H9 (cell line): ENCODE results near the gene AHSG. TPM values are rescaled to one million over a fixed set of nuclear protein-coding genes. Genes with fewer than 3 reads are reported as not detected.

Source experiments
- DNase-seq: peaks from one replicate; pipeline ENCODE4 v3.0.0-alpha.2; 2017
- H2AFZ ChIP-seq: one replicate; pipeline ENCODE4 v1.6.1; 2013; ENCODE audit warnings: mild to moderate bottlenecking, low read length, control low read depth, moderate library complexity
- H2AK5ac ChIP-seq: 2 replicates; pipeline ENCODE4 v1.6.1; 2013; ENCODE audit warnings: low read length, control low read depth, mixed read lengths; ENCODE audit not compliant: insufficient read length
- H2BK120ac ChIP-seq: one replicate; pipeline ENCODE4 v1.6.1; 2013; ENCODE audit warnings: low read depth, mild to moderate bottlenecking, low read length, control low read depth, inconsistent platforms; ENCODE audit not compliant: poor library complexity, severe bottlenecking
- H2BK12ac ChIP-seq: 2 replicates; pipeline ENCODE4 v1.6.1; 2013; ENCODE audit warnings: low read length, control low read depth, mixed read lengths, low read depth; ENCODE audit not compliant: insufficient read length
- H2BK15ac ChIP-seq: 2 replicates; pipeline ENCODE4 v1.6.1; 2013; ENCODE audit warnings: low read depth, low read length, control low read depth
- H2BK20ac ChIP-seq: one replicate; pipeline ENCODE4 v1.6.1; 2013; ENCODE audit warnings: low read depth, mild to moderate bottlenecking, low read length, control low read depth, inconsistent platforms; ENCODE audit not compliant: poor library complexity, severe bottlenecking
- H2BK5ac ChIP-seq: 2 replicates; pipeline ENCODE4 v1.6.1; 2013; ENCODE audit warnings: low read length, control low read depth, mixed read lengths; ENCODE audit not compliant: insufficient read length
- H3K14ac ChIP-seq: 2 replicates; pipeline ENCODE4 v1.6.1; 2013; ENCODE audit warnings: low read length, control low read depth; ENCODE audit not compliant: insufficient read depth
- H3K18ac ChIP-seq: 2 replicates; pipeline ENCODE4 v1.6.1; 2013; ENCODE audit warnings: low read depth, mild to moderate bottlenecking, mixed read lengths, low read length, control low read depth; ENCODE audit not compliant: insufficient read length
- H3K23ac ChIP-seq: 2 replicates; pipeline ENCODE4 v1.6.1; 2013; ENCODE audit warnings: low read length, control low read depth, mixed read lengths, low read depth; ENCODE audit not compliant: insufficient read length
- H3K23me2 ChIP-seq: 2 replicates; pipeline ENCODE4 v1.6.1; 2013; ENCODE audit warnings: low read depth, mild to moderate bottlenecking, mixed read lengths, low read length, control low read depth; ENCODE audit not compliant: insufficient read length, poor library complexity, severe bottlenecking
- H3K27ac ChIP-seq: 2 replicates; pipeline ENCODE4 v1.5.1; 2013; ENCODE audit warnings: low read length, control low read depth, mixed read lengths, low read depth; ENCODE audit not compliant: insufficient read length
- H3K27me3 ChIP-seq: 2 replicates; pipeline ENCODE4 v1.6.1; 2013; ENCODE audit warnings: low read length, control low read depth, inconsistent platforms; ENCODE audit not compliant: insufficient read depth
- H3K4ac ChIP-seq: 2 replicates; pipeline ENCODE4 v1.6.1; 2013; ENCODE audit warnings: low read depth, mild to moderate bottlenecking, control low read depth, inconsistent platforms, low read length, moderate library complexity
- H3K4me1 ChIP-seq: 2 replicates; pipeline ENCODE4 v1.6.1; 2013; ENCODE audit warnings: low read length, control low read depth, inconsistent platforms; ENCODE audit not compliant: insufficient read depth
- H3K4me2 ChIP-seq: 2 replicates; pipeline ENCODE4 v1.6.1; 2013; ENCODE audit warnings: low read length, control low read depth, mixed read lengths; ENCODE audit not compliant: insufficient read length, insufficient read depth
- H3K56ac ChIP-seq: 2 replicates; pipeline ENCODE4 v1.6.1; 2013; ENCODE audit warnings: low read depth, mild to moderate bottlenecking, mixed read lengths, low read length, control low read depth; ENCODE audit not compliant: insufficient read length
- H3K79me1 ChIP-seq: 2 replicates; pipeline ENCODE4 v1.6.1; 2013; ENCODE audit warnings: low read depth, mild to moderate bottlenecking, moderate library complexity, low read length, control low read depth, inconsistent platforms; ENCODE audit not compliant: insufficient read depth, poor library complexity, severe bottlenecking
- H3K79me2 ChIP-seq: 2 replicates; pipeline ENCODE4 v1.6.1; 2013; ENCODE audit warnings: low read length, control low read depth, inconsistent platforms; ENCODE audit not compliant: insufficient read depth
- H3K9ac ChIP-seq: 2 replicates; pipeline ENCODE4 v1.6.1; 2013; ENCODE audit warnings: low read length, control low read depth, mixed read lengths; ENCODE audit not compliant: insufficient read length; ENCODE audit errors: extremely low read depth
- H3K9me3 ChIP-seq: one replicate; pipeline ENCODE4 v1.6.1; 2013; ENCODE audit warnings: low read depth, low read length, inconsistent platforms; ENCODE audit not compliant: control insufficient read depth
- H3T11ph ChIP-seq: one replicate; pipeline ENCODE4 v1.6.1; 2013; ENCODE audit warnings: mild to moderate bottlenecking, low read length, control low read depth, inconsistent platforms
- H4K20me1 ChIP-seq: one replicate; pipeline ENCODE4 v1.6.1; 2013; ENCODE audit not compliant: control insufficient read depth, insufficient read length, insufficient read depth
- H4K5ac ChIP-seq: 2 replicates; pipeline ENCODE4 v1.6.1; 2013; ENCODE audit warnings: low read depth, mild to moderate bottlenecking, mixed read lengths, low read length, control low read depth; ENCODE audit not compliant: insufficient read length
- H4K8ac ChIP-seq: replicated peaks from 2 replicates; pipeline ENCODE4 v1.6.1; 2013; ENCODE audit warnings: low read length, control low read depth, mixed read lengths, low read depth; ENCODE audit not compliant: insufficient read length
- H4K91ac ChIP-seq: 2 replicates; pipeline ENCODE4 v1.6.1; 2013; ENCODE audit warnings: low read depth, mild to moderate bottlenecking, moderate library complexity, mixed read lengths, low read length, control low read depth; ENCODE audit not compliant: insufficient read length
- H3K27ac Mint-ChIP-seq, 3 experiments: 2 replicates in 2 of 3; 3 replicates in 1 of 3; pipeline ENCODE4 v1.8.0; 2020 to 2021; ENCODE audit warnings: mixed read lengths in 3 of 3, mild to moderate bottlenecking in 1 of 3, moderate library complexity in 1 of 3
- H3K27me3 Mint-ChIP-seq: 2 replicates; pipeline ENCODE4 v1.8.0; 2021; ENCODE audit warnings: low read depth, mild to moderate bottlenecking, moderate library complexity, mixed read lengths
- H3K36me3 Mint-ChIP-seq, 3 experiments: 2 replicates in 2 of 3; 3 replicates in 1 of 3; pipeline ENCODE4 v1.8.0; 2020 to 2021; ENCODE audit warnings: low read depth in 3 of 3, mixed read lengths in 3 of 3; ENCODE audit not compliant: insufficient read depth in 1 of 3
- H3K4me1 Mint-ChIP-seq, 2 experiments: 2 replicates each; pipeline ENCODE4 v1.8.0; 2020; ENCODE audit warnings: mixed read lengths in 2 of 2
- H3K4me3 Mint-ChIP-seq, 2 experiments: 2 replicates in 1 of 2; 3 replicates in 1 of 2; pipeline ENCODE4 v1.8.0; 2020 to 2021; ENCODE audit warnings: mild to moderate bottlenecking in 2 of 2, mixed read lengths in 2 of 2, moderate library complexity in 1 of 2
- H3K9me3 Mint-ChIP-seq, 2 experiments: 2 replicates in 1 of 2; 3 replicates in 1 of 2; pipeline ENCODE4 v1.8.0; 2020; ENCODE audit warnings: mild to moderate bottlenecking in 2 of 2, mixed read lengths in 2 of 2, moderate library complexity in 1 of 2
- CTCF ChIP-seq: fragments of 200-600 bp; sonication (generic); conservative IDR thresholded peaks from 3 replicates; pipeline ENCODE4 v1.8.0; 2021; ENCODE audit warnings: antibody characterized with exemption, mild to moderate bottlenecking
- WGBS: extraction: QIAGEN DNeasy Blood & Tissue Kit; methylation state at CpG from one replicate; pipeline ENCODE4 v1.1.7; 2013; ENCODE audit warnings: missing lambda C conversion rate, low lambda C conversion rate, mixed read lengths; ENCODE audit not compliant: insufficient read length; ENCODE audit errors: extremely low coverage; 5-methylcytosine and 5-hydroxymethylcytosine counted together
- total RNA-seq: library from RNA; stranded (reverse); gene quantifications from 2 replicates; pipeline ENCODE4 v1.2.1, GENCODE V29; 2021

The AHSG gene
- total RNA-seq, 1 experiment from 2014 or later, result not detected

GRCh38 chr3:186569779-186570095, 43.1 kb upstream of the AHSG start:
- peak overlapping the region; percentile 5 to 98 (median 91); a peak in 6 of 7 replicates for H3K27ac Mint-ChIP-seq
- Histone ChIP-seq H3K56ac (no peak overlapping the region), H3K9me3 (no peaks in the 10 kb centered on the region), H4K91ac (no peak overlapping the region), H3K4me1 (no peaks in the 10 kb centered on the region), H3K79me2 (peaks cover 5% of the 10 kb centered on the region; the same call in 1 of the 2 replicates), H3K18ac (peak overlapping the region; percentile 86), H2BK120ac (no peak overlapping the region), H3K23ac (no peak overlapping the region), H3K79me1 (no peaks in the 10 kb centered on the region), H3K27ac (peak overlapping the region; percentile 64), H3T11ph (no peak overlapping the region), H3K4ac (no peak overlapping the region), H3K4me2 (peak overlapping the region; percentile 99), H3K23me2 (peaks cover 10% of the 10 kb centered on the region), H2BK15ac (no peak overlapping the region), H2BK20ac (no peak overlapping the region), H2BK12ac (no peak overlapping the region), H3K9ac (peak overlapping the region; percentile 94), H3K14ac (peak overlapping the region; percentile 89; the same call in 1 of the 2 replicates), H2BK5ac (no peak overlapping the region), H3K27me3 (no peaks in the 10 kb centered on the region), H2AK5ac (no peak overlapping the region), H4K8ac (no peak overlapping the region), H2AFZ (no peak overlapping the region), H4K20me1 (peaks cover 3% of the 10 kb centered on the region), H4K5ac (no peak overlapping the region)
- no peaks in the 10 kb centered on the region for H3K9me3 Mint-ChIP-seq
- peak overlapping the region; percentile 89 to 92 for H3K4me3 Mint-ChIP-seq
- no peak for DNase-seq
- WGBS, result no CpG with 5 or more reads among the region's 7 CpGs
- no peaks in the 10 kb centered on the region for H3K27me3 Mint-ChIP-seq
- H3K4me1 Mint-ChIP-seq, result peaks cover 22 to 28% of the 10 kb centered on the region in 2 experiments
- TF ChIP-seq CTCF, result no peak
- peaks cover 7 to 23% (median 20%) of the 10 kb centered on the region in 3 experiments; a peak in 6 of 7 replicates for H3K36me3 Mint-ChIP-seq
